Effector CD4-positive, alpha-beta T cell (primary cell): ENCODE measurements around the gene ITGB3. TPM values are rescaled to one million over a fixed set of nuclear protein-coding genes. Genes with fewer than 3 reads are reported as not detected.
"Not testable (repeated sequence)": the region's sequence is repeated elsewhere in the genome, so short reads cannot be mapped to it uniquely, and the experiment has no call there.

Experiments used
- DNase-seq: peaks from one replicate; pipeline ENCODE4 v3.0.0-alpha.2; 2020
- total RNA-seq: gene quantifications from one replicate; lab custom pipeline; 2026; lab: John Stamatoyannopoulos, UW

The ITGB3 gene
- not detected for total RNA-seq

DNA sequence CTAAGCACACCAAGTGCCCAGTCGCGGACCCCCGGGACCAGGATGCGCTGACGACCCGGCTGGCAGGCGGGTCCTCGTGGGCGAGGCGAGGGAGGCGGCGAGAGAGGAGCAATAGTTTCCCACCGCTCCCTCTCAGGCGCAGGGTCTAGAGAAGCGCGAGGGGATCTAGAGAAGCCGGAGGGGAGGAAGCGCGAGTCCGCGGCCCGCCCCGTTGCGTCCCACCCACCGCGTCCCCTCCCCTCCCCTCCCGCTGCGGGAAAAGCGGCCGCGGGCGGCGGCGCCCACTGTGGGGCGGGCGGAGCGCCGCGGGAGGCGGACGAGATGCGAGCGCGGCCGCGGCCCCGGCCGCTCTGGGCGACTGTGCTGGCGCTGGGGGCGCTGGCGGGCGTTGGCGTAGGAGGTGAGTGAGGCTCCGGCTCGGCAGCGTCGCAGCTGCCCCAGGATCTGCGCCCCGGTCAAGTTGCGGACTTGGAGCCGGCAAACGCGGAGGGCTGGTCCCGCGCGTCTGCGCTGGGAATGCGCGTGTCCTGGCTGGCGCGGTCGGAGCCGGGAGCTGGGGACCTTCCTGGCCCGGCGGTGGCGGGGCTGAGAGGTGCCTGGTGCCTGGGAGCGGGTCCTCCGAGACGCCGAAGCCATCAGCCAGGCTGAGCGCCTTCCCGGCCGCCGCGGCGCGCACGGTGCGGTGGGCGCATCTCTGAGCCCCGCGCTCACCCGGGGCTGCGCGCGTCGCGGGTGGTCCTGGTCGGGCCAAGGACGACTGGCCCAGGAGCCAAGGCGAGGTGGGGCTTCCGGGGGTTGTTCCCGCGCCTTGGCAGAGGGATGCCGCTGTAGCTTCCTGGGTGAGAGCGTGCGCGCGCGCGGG is at the start of gene ITGB3:
Gene ITGB3 (plus strand): TSS at position 287 of the 862 bp plus-strand sequence. CDS start 35 bp downstream, at position 322.
- DNase-seq = peak; percentile 44

GRCh38 chr17:47203984-47204721 is 49.5 kb upstream of the ITGB3 start:
- peak; percentile 17 for DNase-seq

DNA sequence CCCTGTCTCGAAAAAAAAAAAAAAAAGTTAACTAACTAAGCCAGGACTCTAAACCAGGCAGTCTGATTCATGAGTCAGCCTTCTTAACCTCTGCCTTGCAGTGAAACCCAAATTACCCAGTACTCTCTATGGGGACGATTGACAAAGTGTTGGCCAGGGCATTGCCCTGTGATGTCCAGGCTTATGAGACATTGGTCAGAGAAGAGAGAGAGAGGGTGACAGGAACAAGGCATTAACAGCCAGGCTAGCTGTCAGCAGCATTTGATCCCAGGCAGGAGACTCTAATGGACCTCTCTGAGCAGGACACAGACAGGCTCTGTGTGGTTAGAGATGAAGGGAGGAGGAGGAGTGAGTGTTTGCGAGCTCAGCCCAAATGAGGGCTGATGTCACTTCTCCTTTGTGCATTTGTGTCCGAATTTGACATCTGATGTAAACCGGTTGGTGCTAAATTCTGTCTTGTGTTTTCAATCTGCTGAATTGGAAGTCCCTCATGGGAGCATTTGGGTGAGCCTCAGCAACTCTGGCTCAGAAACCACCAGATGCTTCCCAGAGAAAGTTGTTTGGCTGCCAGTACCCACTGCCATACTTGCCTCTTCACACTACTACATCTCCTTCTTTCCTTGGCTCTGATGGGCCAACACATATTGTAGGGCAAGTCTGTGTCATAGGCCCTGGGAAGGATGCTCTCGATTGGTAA is 48.8 kb upstream of the ITGB3 start:
- DNase-seq = peak; percentile 9

- peak; percentile 49 for DNase-seq
Measured at GRCh38 chr17:47205419-47205963, 48.1 kb upstream of the ITGB3 start.

DNA sequence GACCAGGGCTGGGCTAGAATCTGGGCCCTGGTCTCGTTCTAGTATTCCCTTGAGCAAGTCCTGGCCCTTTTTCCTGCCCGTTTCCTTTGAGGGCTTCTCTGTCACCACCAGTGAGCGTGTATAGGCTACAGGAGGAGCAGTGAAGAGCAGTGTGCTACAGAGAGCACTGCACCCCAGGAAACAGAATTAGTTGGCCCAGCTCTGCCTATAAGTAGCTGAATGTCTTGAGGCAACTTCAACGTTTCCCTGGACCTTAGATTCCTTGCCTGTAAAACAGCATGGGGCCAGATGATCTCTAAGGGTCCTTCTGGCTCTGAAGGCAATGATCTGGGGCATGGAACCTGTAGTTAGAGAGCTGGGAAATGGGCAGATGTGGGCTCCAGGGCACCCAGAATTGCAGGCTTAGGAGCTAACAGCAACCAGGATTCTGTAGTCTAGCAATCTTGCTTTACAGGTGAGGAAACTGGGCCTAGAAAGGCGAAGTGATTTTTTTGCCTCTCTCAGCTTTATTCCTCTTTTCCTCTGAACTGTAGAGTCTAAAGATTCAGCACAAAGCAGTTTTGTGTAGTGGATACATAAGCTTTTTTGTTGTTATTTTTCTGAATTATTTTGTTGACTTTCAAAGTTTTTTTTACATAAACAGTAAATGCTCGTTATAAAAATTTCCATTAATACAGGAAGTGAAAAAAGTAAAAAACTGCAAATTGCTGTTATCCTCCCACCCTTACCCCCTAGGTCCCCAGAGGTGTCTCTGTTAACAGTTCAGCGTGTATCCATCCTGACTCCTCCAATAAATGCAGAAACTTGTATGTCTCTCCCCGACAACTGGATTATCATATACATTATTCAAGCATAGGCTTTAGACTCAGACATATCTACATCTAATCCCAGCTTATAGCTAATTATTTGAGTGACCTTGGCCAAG is 46.2 kb upstream of the ITGB3 start:
- DNase-seq = no peak

DNA sequence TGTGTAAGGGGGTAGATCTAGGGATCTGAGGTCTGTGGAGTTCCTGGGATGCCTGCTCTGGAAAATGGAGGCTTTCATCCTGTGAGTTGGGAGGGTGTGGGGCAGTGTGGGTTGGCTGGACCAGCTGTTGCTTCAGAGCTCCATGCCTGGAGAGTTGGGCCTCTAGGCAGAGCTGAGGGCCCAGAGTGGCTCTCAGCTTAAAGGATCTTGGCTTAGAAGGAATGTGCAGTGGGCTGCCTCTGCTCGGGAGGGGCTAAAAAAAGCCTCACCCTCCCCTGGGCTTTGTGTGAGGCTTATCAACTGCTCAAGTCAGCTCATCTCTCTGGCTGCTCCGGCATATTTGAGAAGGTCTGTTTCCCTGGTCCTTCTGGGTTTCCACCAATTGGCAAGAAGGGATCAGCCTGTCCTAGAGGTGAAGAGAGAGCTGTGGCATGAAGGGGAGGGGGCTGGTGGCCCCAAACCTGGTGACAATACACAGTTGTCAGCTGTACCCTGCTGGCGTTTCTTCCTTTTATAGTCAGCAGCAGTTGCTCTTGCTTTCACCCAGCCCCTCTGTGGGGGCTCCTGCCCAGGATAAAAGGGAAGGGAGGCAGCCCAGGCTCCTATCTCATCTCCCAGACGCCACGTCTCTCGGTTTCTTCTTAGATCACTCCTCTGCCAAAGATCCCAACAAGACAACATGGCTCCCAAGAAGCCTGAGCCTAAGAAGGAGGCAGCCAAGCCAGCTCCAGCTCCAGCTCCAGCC is 44.7 kb upstream of the ITGB3 start, which contains the start of gene MYL4:
Gene MYL4 (plus strand): TSS at position 605 of the 745 bp plus-strand sequence. CDS start 75 bp downstream, at position 680.
- no peak for DNase-seq

DNA sequence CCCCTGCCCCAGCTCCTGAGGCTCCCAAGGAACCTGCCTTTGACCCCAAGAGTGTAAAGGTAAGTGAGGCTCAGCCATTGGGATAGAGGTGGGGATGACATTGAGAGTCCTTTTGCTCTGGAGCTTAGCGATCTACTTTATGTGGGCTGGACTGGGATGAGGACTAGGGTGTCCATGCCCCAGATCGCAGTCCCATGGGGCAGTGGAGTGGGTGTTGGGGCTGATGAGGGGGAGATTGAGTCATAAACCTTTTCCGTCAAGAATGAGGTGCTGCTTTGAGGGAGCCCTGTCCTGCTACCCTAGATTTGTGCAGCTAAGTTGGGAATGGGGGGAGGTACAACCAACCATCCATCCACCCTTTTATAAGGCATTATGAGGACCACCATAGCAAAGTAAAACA is 44.1 kb upstream of the ITGB3 start:
- no peak for DNase-seq

- DNase-seq = no peak
Measured at GRCh38 chr17:47210105-47210504, 43.5 kb upstream of the ITGB3 start.

DNA sequence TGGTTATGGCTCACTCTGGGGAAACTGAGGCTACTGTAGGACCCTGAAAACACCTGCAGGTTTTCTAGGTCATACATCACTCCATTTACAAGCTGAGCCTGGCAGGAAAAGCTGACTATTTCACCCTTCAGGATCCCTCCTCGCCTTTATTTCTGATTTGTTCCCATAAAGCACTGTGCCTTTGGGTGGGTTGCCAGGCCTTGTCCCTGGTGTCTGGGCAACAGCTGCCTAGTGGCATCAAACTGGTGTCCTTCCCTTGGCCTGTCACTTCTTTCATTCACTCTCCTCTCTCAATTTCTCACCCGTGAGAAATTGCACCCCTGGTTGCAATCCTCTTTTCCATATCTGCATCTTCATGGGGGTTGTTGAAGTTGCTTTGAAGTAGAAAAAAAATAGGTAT is 42.8 kb upstream of the ITGB3 start:
- no peak for DNase-seq

DNA sequence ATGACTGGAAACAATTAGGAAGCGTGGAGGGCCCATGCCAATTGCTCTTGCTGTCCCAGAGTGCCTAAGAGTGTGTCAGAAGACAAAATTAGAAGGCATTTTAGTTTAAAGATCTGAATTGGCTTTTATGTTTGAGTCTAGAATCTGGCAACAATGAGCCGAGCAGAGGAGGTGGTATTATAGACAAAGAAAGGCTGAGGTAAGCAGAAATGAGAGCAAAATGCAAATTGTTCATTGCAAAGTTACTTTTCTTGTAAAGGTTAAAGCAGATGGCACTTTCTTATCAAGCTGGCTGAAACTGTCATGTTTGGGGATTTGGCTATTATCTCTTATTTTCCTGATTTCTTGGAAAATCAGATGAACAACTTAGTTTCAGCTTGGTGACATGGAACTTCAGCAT is 41.2 kb upstream of the ITGB3 start:
- DNase-seq = no peak

GRCh38 chr17:47213540-47213939 is 40.1 kb upstream of the ITGB3 start:
- no peak for DNase-seq

GRCh38 chr17:47214931-47215330 is 38.7 kb upstream of the ITGB3 start:
- no peak for DNase-seq

GRCh38 chr17:47216821-47217220 is 36.8 kb upstream of the ITGB3 start:
- not testable (repeated sequence) for DNase-seq

DNA sequence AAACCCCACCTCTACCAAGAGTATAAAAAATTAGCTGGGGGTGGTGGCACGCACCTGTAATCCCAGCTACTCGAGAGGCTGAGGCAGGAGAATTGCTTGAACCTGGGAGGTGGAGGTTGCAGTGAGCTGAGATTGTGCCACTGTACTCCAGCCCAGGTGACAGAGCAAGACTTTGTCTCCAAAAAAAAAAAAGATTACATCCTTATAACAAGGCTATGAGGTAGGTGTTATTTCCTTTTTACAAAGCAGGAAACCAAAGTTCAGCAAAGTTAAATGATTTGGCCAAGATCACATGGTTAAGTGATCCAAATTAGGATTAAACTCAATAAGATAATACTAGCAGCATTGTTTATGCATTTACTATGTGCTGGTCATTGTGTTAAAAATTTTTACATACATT is 36.3 kb upstream of the ITGB3 start:
- not testable (repeated sequence) for DNase-seq

DNA sequence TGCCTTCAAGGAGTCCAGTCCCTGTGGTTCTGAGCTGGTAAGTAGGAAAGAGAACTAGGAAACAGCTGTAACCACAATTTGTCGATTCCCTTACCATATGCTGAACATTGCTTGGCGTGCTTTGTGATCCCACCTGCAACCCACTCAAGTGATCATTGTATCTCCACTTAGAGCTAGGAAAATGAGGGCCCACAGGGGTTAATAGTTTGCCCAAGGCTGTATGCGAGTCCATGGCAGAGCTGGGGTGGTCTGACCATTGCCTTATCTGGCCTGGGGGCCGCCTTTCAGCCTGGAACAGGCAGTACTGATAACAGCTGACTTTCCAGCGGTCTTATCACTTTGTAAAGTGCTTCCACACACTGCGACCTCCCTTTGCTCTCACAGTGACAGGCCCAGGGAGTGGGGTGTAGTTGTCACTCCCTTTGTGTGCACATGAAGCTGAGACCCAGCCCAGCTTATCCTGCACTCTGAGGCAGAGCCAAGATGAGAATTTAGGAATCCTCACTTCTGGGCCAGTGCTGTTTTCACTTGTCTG is 34.7 kb upstream of the ITGB3 start:
- DNase-seq = no peak

- DNase-seq = no peak
Measured at GRCh38 chr17:47219621-47220475, 33.8 kb upstream of the ITGB3 start.

DNA sequence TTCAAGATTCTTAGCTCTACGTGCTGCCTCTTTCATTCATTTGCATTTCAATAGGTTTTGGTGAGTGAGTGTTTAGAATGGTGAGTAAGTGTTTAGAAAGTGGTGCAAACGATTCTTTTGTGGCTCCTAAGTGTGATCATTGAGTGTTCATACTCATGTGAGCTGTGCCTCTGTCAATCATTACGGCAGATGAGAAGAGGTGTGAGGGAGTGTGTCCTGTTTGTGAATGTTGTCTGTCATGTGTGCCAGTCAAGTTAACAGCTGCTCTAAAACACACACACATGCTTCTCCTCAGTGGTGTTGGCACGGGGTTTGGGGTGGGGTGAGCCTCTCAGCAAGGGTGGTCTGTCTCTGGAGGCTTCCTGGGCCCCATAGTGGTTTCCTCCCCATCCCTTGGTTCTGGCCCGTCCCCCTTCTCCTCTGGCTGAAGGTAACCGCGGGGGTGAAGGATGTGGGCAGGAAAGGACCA is 33.1 kb upstream of the ITGB3 start:
- no peak for DNase-seq

- DNase-seq = no peak
Measured at GRCh38 chr17:47221154-47221553, 32.5 kb upstream of the ITGB3 start.

DNA sequence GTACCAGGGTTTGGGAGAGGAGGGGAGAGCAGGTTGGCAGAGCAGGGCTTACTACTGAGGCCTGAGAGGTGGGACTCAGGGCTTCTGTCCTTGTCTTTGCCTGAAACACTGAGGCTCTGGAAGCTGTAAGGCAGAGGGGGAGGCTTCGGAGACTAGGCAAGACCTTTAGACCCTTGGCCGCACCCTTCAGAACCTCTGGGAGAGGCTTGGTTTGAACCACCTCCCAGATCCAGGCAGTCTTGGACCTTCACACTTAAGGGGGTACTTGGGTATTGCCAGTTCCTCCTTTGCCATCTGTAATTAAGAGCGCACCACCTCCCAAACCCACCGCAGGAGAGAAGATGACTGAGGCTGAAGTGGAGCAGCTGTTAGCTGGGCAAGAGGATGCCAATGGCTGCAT is 31.6 kb upstream of the ITGB3 start:
- DNase-seq = no peak

DNA sequence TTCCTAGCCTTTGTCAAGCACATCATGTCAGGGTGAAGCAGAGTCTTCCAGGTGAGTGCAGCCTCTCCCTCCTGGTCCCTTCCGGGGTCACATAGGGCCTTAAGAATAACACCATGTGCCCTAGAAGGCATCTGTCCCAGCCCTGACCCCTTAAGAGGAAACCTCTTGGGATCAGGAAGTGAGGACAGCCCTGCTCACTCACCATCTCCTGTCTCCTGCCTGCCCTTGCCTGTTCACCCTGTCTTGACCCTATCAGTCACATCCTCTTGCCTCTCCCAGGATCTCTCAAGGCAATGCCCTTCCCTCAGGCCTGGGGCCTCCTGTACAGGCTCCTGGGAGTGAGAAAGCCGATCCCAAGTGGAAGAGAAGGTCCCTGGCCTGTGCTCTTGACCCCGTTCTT is 30.6 kb upstream of the ITGB3 start:
- no peak for DNase-seq
